Measurements from ENCODE around the gene FER. TPM values are rescaled to one million over a fixed set of nuclear protein-coding genes. Genes with fewer than 3 reads are reported as not detected.
"Not testable (repeated sequence)": the region's sequence is repeated elsewhere in the genome, so short reads cannot be mapped to it uniquely, and the experiment has no call there.

The FER gene
- total RNA-seq, 1 donor from 2014 or later: 21.1 TPM

DNA sequence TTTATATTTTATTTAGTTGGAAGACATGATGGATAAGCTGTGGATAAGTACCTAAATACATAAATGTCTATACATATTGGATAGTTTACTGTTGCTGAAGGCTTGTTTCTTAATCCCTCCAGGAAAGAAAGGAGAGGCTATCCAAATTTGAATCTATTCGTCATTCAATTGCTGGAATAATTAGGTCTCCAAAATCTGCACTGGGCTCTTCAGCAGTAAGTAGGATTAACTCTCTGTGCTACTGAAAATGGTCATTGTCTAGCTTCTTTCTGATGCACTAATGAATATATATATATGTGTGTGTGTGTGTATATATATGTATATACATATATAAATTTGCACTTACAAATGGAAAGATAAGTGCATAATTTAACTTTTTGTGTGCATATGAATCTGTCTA is 198.3 kb downstream of the FER start:
- no peak for DNase-seq (ENCODE audit: extremely low read depth, low read depth, low spot score)

DNA sequence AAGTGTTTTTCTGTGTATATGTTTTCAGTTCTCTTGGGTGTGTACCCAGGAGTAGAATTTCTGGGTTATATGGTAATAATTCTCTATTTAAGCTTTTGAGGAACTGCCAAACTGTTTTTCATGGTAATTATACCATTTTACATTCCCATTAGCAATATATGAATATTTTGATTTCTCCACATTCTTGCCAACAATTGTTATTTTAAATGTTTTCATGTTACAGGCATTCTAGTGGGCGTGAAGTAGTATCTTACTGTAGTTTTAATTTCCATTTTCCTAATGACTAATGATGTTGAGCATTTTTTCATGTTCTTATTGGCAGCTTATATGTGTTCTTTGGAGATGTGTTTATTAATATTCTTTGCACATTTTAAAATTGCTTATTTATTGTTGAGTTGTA is 199.5 kb downstream of the FER start:
- no peak for DNase-seq (ENCODE audit: extremely low read depth, low read depth, low spot score)

DNA sequence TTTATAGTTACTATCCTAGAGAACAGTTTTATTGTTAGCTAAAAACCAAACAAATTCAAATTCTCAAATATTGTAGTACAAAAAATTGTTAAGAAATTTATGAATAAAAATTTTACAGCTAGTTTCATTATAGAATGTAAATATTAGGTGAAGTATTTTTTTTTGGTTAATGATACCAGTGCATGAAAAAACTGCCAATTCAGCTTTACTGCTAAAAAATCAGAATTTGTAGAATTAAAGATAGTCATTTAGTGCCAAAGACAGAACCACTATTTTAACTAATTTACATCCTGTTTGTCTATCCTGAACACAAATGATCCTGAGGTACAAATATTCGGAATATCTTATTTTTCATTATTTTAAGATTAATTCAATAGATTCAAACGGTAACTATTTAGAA is 202.6 kb downstream of the FER start:
- no peak for DNase-seq (ENCODE audit: extremely low read depth, low read depth, low spot score)

DNA sequence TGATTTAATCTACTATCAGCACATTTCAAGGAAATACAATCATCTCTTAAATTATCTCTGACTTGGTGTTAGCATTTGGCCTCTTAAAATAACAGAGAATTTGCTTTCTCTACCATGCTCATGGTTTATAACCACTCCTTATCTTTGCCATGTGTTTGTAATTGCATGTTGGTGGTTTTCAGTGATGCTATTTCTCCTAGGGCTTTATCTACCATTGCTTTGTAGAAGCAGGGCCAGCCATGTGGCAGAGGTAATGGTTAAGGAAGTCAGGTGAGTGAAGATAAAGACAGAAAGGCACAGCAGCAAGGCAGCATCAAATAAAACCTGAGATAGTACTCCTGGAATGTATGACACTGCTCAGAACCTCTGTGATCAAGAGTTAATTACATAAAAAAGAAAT is 206.2 kb downstream of the FER start:
- DNase-seq (ENCODE audit: extremely low read depth, low read depth, low spot score): no peak

DNA sequence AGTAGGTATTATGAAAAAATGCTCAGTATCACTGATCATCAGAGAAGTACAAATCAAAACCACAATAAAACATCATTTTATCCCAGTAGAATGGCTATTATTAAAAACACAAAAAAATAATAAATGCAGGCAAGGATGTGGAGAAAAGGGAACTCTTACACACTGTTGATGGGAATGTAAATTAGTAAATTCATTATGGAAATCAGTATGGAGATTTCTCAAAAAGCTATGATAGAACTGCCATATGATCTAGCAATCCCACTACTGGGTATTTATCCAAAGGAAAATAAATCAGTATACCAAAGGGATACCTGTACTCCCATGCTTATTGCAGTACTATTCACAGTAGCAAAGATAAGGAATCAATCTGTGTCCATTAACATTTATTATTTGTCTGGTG is 209.6 kb downstream of the FER start:
- no peak for DNase-seq (ENCODE audit: extremely low read depth, low read depth, low spot score)

DNA sequence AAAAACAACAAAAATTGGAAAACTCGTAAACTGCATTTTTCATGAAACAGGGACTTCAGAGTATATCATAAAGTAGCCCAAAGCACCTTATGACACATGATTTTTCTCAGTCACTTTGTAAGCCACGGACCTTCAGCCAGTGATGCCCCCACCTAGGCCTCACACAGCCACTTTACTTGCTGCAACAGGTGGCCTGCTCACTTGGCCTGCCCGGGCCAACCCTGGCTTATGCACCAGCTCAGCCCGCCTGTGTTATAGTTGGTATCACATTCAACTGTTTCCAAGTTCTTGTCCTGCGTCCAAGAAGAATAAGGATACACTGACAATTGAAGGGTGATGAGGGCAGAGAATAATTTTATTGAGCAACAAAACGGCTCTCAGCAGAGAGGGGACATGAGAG is 219.2 kb downstream of the FER start:
- no peak for DNase-seq (ENCODE audit: extremely low read depth, low read depth, low spot score)

DNA sequence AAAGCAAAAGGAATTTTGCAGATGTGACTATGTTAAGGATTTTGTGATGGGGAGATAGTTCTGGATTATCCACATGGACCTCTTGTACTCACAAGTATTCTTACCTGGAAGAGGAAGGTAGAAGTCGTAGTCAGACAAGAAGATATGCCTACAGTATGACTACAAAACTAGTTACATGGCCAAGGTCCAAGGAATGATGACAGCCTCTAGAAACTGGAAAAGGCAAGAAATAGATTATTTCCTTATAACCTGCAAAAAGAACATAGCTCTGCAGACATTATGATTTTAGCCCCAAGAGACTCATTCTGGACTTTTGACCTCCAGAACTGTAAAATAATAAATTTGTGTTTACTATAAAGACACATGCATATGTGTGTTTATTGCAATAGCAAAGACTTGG is 226.9 kb downstream of the FER start:
- no peak for DNase-seq (ENCODE audit: extremely low read depth, low read depth, low spot score)

DNA sequence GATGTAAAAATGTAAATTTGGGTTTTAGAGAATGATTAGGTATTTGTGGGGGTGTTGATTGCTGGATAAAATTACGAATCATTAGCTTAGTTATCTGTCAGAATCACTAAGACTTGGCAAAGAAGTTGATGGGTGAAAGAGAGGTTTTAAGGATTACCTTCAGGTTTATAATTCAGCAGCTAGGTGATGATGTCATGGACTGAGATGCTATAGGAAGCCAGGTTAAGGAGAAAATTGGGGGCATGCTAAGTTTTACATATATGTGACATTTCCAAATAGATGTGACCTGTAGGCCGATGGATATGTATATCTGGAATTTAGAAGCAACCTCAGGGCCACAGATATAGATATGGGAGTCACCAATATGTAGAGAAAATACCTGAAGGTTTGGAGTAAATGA is 228.0 kb downstream of the FER start:
- no peak for DNase-seq (ENCODE audit: extremely low read depth, low read depth, low spot score)

DNA sequence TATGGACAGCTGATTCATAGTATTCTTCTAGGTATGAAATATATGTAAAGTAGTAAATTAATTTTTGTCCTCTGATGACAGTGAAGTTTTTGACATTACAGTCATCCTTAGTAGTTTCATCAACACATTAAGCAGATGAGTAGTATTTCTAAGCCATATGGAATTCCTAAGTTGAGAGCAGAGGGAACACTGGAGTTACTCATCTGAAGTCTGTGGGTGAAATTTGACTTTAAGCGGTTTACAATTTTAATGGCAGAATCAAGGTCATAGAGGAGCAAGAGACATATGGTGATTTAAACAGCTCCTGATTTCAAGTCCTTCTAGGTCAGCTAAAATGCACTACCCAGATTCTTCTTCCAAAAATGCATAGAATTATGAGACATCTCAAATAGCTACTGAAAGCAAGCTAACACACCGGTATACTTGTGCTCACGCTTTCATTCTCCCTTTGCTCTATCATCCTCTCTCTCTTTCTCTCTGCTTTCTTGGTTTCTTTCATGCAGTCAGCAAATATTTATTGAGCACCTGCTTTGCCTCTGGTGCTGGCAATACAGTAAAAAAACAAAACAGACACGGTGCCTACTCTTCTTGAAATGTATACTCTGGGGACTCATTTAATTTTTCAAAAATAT is 235.9 kb downstream of the FER start:
- no peak for DNase-seq (ENCODE audit: extremely low read depth, low read depth, low spot score)

DNA sequence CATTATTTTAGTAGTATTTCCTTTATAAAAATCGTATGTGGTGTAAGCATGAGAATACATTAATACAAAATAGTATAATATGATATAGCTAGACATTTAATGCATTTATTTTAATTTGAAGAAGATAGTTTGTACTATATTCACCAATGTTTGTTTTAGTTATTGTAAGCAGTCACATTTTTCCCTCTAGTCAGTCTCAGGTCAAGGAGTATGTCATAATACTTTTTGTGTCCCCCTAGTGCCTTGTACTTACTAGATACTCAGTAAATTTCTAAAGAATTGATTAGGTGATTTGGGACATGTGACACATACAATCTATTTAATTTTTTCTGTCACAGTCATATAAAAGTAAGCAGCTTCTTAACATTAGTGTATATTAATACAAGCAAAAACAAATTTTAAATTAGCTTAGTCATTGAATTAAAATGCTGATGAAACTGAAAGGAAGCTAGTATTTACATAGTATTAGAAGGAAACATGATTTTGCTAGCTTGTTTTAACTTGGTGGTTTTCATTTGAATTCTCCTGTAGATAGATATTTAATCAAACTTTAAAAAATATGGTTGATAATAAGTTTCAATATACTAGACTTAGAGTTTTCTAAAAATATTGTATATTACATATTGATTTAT is 242.2 kb downstream of the FER start:
- DNase-seq (ENCODE audit: extremely low read depth, low read depth, low spot score): no peak

DNA sequence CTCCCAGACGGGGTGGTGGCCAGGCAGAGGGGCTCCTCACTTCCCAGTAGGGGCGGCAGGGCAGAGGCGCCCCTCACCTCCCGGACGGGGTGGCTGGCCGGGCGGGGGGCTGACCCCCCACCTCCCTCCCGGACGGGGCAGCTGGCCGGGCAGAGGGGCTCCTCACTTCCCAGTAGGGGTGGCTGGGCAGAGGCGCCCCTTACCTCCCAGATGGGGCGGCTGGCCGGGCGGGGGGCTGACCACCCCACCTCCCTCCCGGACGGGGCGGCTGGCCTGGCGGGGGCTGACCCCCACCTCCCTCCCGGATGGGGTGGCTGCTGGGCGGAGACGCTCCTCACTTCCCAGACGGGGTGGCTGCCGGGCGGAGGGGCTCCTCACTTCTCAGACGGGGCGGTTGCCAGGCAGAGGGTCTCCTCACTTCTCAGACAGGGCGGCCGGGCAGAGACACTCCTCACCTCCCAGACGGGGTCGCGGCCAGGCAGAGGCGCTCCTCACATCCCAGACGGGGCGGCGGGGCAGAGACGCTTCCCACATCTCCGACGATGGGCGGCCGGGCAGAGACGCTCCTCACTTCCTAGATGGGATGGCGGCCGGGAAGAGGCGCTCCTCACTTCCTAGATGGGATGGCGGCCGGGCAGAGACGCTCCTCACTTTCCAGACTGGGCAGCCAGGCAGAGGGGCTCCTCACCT is 244.8 kb downstream of the FER start:
- not testable (repeated sequence) for DNase-seq (ENCODE audit: extremely low read depth, low read depth, low spot score)

DNA sequence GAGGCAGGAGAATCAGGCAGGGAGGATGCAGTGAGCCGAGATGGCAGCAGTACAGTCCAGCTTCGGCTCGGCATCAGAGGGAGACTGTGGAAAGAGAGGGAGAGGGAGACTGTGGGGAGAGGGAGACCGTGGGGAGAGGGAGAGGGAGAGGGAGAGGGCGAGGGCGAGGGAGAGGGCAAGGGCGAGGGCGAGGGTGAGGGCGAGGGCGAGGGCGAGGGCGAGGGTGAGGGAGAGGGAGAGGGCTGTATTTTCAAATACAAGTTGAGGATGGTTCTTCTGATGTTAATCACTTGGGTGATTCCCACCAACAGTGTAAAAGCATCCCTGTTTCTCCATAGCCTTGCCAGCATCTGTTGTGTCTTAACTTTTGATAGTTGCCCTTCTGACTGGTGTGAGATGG is 245.7 kb downstream of the FER start:
- not testable (repeated sequence) for DNase-seq (ENCODE audit: extremely low read depth, low read depth, low spot score)

DNA sequence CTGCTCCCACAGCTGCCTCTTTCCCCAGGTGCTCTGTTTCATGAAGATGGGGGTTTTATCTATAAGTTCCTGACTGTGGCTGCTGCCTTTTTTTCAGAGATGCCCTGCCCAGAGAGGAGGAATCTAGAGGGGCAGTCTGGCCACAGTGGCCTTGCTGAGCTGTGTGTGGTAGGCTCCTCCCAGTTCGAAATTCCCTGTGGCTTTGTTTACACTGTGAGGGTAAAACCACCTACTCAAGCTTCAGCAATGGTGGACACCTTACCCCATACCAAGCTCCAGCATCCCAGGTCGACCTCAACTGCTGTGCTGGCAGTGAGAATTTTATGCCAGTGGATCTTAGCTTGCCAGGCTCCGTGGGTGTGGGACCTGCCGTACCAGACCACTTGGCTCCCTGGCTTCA is 250.0 kb downstream of the FER start:
- DNase-seq (ENCODE audit: extremely low read depth, low read depth, low spot score): no peak

DNA sequence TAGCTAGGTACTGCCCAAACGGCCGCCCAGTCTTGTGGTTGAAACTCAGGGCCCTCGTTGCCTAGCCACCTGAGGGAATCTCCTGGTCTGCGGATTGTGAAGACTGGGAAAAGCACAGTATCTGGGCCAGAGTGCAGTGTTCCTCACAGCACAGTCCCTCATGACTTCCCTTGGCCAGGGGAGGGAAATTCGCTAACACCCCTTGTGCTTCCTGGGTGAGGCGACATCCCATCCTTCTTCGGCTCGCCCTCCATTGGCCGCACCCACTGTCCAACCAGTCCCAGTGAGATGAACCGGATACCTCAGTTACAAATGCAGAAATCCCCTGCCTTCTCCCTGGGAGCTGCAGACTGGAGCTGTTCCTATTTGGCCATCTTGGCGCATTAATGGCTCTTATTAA is 250.5 kb downstream of the FER start:
- no peak for DNase-seq (ENCODE audit: extremely low read depth, low read depth, low spot score)

DNA sequence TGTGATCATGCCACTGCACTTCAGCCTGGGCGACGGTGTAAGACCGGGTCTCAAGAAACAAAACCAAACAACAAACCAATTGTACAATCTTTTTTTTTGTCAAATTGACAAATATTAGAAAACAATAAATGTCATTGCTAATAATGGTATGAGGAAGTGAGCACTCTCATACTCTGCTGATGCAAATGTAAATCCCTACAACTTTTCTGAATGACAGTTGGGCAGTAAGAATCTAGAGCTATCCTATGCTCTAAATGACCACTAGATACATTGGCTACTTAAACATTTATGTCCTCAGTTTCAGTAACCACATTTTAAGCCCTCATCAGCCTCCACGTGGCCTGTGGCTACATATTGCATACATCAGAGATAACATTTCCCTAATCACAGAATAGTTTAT is 256.2 kb downstream of the FER start:
- DNase-seq (ENCODE audit: extremely low read depth, low read depth, low spot score): no peak

DNA sequence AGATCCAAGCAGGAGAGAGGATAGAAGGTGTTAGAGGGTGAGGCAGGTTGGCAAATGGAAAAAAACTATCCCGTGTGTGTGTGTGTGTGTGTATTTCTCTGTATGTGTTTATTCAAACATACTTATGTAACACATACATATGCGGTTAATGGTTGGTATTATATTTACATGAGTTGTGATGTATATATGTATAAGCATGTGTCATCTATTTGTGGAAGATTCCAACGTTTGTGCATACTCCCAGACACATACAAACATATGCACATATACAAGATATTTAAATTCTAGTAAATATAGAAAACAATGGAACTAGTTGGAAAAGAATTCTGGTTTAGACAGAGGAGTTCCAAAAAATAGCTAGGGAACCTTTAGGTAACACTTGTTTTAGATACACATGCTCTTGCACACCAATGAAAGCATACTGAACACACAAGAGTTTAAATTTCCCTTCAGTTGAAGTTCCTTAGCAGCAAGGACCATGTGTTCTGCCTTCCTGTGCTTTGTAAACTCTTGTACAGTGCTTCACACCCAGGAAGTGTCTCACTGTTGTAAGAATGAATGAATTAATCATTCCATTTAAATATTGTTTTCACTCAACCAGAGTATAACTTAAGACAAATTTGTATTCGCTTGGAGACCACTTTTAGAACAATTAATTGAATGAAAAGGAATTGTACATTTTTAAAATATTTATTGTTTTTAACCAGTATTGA is 257.8 kb downstream of the FER start:
- no peak for DNase-seq (ENCODE audit: extremely low read depth, low read depth, low spot score)

DNA sequence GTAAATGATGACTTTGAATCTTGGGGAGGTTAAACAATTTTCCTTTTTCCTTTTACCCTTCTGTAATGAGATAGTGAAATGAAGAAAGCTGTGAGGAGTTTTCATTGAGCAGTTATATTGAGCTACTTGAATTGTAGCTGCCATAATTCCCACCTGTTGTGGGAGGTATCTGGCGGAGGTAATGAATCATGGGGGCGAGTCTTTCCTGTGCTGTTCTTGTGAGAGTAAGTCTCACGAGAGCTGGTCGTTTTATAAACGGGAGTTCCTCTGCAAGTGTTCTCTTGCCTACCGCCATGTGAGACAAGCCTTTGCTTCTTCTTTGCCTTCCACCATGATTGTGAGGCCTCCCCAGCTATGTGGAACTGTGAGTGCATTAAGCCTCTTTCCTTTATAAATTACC is 258.4 kb downstream of the FER start:
- DNase-seq (ENCODE audit: extremely low read depth, low read depth, low spot score): no peak

DNA sequence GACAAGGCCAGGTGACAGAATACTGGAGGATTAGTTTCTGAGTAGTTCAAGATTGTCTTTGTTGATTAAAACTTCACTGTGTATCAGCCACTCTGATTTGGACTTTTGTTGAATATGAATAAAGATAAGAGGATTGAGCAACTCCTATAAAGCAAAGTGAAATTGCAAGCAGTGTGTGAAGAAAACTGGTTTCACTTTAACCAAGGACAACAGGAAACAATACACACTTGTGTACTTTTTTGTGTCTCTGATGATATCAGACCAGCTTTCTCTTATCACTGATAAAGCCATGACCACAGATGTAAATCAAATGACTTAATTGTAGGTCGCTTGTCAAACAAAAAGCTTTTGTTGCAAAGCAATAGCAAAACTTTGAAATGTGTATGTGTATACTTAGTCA is 268.6 kb downstream of the FER start:
- DNase-seq (ENCODE audit: extremely low read depth, low read depth, low spot score): no peak

DNA sequence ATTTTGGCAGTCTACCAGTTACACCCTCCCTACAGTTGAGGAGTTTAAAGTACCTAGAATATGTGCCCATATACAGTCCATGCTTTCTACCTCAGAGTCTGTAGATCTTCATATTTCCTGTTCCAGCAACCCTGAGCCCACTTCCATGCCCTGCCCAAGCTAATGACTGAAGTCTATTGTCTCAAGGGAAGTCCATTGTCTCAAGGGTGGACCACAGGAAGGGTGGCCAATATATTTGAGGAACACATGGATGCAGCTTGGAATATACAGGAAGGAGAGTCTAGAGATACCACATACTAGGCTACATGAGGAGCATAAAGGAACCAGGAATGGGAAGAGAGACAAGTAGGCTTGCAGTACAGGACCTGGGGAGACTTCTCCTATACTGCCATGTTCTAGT is 274.4 kb downstream of the FER start:
- no peak for DNase-seq (ENCODE audit: extremely low read depth, low read depth, low spot score)

DNA sequence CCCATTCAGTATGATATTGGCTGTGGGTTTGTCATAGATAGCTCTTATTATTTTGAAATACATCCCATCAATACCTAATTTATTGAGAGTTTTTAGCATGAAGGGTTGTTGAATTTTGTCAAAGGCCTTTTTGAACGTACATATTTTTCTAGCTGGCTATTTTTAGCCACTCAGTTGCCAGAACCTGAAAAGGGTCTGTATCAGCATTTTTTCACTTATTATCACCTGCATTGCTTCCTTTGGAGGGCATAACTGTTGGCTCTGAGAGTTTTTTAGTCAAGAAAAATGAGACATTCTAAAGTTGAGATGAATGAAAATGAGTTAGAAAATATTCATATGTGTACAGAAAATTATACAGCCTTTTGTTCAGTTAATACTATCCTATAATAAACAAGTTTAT is 278.0 kb downstream of the FER start:
- not testable (repeated sequence) for DNase-seq (ENCODE audit: extremely low read depth, low read depth, low spot score)

DNA sequence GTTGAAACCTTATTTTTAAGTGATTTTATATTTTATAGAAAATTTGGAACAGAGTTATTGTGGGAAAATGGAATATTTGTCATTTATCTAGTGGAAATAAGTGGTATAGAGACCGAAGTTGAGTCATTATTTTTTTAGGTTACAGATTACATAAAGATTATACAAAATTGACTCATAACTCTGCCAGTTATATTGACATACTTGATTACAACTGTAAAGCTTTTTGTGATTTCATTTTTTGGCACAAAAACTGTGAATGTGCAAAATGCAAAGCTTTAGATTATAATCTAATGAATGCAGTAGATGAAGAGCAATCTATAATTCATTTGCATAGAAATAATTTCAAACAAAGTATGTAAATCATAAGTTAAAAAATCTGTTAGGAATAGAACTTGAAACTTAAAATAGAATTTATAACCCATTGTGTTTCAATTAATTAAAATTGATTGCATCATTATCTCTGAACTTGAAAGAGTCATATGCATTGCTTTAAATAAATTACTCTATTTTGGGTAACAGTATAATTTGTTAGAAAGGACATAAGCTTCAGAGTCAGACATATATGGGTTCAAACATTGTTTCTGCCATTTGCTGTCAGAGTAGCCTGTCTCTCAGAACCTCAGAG is 280.4 kb downstream of the FER start:
- no peak for DNase-seq (ENCODE audit: extremely low read depth, low read depth, low spot score)

Measured in glomerular endothelial cell (primary cell).